ENCODE measurements around the gene RNF207.

DNA sequence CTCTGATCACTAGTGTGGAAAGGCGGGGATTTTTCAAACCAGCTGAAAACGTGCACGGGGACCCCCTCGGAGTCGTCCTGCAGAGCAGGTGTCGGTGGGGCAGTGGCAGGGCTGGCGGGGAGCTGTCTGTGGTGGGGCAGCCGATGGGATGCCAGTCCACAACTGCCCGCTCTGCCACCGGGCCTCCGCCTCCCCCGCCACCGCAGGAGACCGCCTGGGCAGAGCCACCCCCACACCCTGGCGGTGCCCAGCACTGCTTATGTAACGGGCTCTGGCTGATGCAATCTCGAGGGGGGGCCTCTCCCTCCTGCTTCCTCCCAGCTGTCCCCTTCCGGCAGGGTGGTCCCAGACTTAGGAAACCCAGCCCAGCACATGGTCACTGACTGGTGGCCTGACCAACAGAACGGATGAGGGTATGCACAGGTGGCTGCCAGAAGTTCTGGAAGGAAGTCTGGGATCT, 35.1 kb upstream of the RNF207 start:
- no peak for TF ChIP-seq POLR2A (IDR thresholded peaks at IDR 0.05)
- TF ChIP-seq, protein P1, sequence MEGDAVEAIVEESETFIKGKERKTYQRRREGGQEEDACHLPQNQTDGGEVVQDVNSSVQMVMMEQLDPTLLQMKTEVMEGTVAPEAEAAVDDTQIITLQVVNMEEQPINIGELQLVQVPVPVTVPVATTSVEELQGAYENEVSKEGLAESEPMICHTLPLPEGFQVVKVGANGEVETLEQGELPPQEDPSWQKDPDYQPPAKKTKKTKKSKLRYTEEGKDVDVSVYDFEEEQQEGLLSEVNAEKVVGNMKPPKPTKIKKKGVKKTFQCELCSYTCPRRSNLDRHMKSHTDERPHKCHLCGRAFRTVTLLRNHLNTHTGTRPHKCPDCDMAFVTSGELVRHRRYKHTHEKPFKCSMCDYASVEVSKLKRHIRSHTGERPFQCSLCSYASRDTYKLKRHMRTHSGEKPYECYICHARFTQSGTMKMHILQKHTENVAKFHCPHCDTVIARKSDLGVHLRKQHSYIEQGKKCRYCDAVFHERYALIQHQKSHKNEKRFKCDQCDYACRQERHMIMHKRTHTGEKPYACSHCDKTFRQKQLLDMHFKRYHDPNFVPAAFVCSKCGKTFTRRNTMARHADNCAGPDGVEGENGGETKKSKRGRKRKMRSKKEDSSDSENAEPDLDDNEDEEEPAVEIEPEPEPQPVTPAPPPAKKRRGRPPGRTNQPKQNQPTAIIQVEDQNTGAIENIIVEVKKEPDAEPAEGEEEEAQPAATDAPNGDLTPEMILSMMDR (IDR thresholded peaks at IDR 0.05): no peak
